Activated T-cell treated with anti-CD3 and anti-CD28 coated beads, Interleukin-2, amount 50 U/mL, for 4 hours (primary cell): ENCODE measurements around the gene CDC42EP3. TPM values are rescaled to one million over a fixed set of nuclear protein-coding genes. Genes with fewer than 3 reads are reported as not detected.

Experiments used
- ATAC-seq, 2 donors: fragments of 200-7000 bp; cut with Tn5 transposase; one replicate each; pipeline ENCODE4 v1.10.0; 2021
- DNase-seq: peaks from one replicate; pipeline ENCODE4 v3.0.0-alpha.2; 2020
- H3K27me3 Mint-ChIP-seq: one replicate; pipeline ENCODE4 v1.8.0; 2021; ENCODE audit warnings: low read depth, mixed read lengths
- H3K36me3 Mint-ChIP-seq: one replicate; pipeline ENCODE4 v1.8.0; 2022; ENCODE audit warnings: mixed read lengths; ENCODE audit not compliant: insufficient read depth
- H3K4me1 Mint-ChIP-seq: one replicate; pipeline ENCODE4 v1.8.0; 2021; ENCODE audit warnings: low read depth, mixed read lengths
- H3K4me3 Mint-ChIP-seq: one replicate; pipeline ENCODE4 v1.8.0; 2021; ENCODE audit warnings: mild to moderate bottlenecking, moderate library complexity, mixed read lengths
- H3K9me3 Mint-ChIP-seq: one replicate; pipeline ENCODE4 v1.8.0; 2021; ENCODE audit warnings: mixed read lengths
- total RNA-seq, 3 donors: library from RNA; stranded (reverse); gene quantifications; one replicate each; pipeline ENCODE4 v1.2.1, GENCODE V29; 2021

The CDC42EP3 gene
- total RNA-seq, 3 donors from 2014 or later: 31.6 to 58.1 (median 39.4) TPM

- H3K4me1 Mint-ChIP-seq: peaks cover 82% of the 10 kb centered on the region
- DNase-seq: no peak
- no peaks in the 10 kb centered on the region for H3K9me3 Mint-ChIP-seq
- H3K36me3 Mint-ChIP-seq: peaks cover 9% of the 10 kb centered on the region
- no peak overlapping the region for H3K4me3 Mint-ChIP-seq
- H3K27me3 Mint-ChIP-seq: no peaks in the 10 kb centered on the region
- no peak for ATAC-seq
Measured at GRCh38 chr2:37631292-37631691, 40.1 kb downstream of the CDC42EP3 start.

GRCh38 chr2:37630776-37631175 lies 40.7 kb downstream of the CDC42EP3 start:
- H3K36me3 Mint-ChIP-seq: peaks cover 9% of the 10 kb centered on the region
- peaks cover 82% of the 10 kb centered on the region for H3K4me1 Mint-ChIP-seq
- DNase-seq: no peak
- H3K9me3 Mint-ChIP-seq: no peaks in the 10 kb centered on the region
- no peaks in the 10 kb centered on the region for H3K27me3 Mint-ChIP-seq
- no peak overlapping the region for H3K4me3 Mint-ChIP-seq
- no peak for ATAC-seq

GRCh38 chr2:37630301-37630700 lies 41.1 kb downstream of the CDC42EP3 start:
- ATAC-seq: no peak
- no peak for DNase-seq
- Mint-ChIP-seq H3K27me3 (no peaks in the 10 kb centered on the region), H3K9me3 (no peaks in the 10 kb centered on the region), H3K36me3 (peaks cover 9% of the 10 kb centered on the region), H3K4me1 (peaks cover 82% of the 10 kb centered on the region), H3K4me3 (no peak overlapping the region)

- no peaks in the 10 kb centered on the region for H3K9me3 Mint-ChIP-seq
- peaks cover 82% of the 10 kb centered on the region for H3K4me1 Mint-ChIP-seq
Measured at GRCh38 chr2:37629529-37629928, 41.9 kb downstream of the CDC42EP3 start.

GRCh38 chr2:37627710-37628109 lies 43.7 kb downstream of the CDC42EP3 start:
- DNase-seq: no peak
- H3K9me3 Mint-ChIP-seq: no peaks in the 10 kb centered on the region
- ATAC-seq: no peak

More at GRCh38 chr2:37629529-37629928, 41.9 kb downstream of the CDC42EP3 start:
- DNase-seq (no peak), ATAC-seq (no peak)
- H3K4me3 Mint-ChIP-seq: no peak overlapping the region
- H3K27me3 Mint-ChIP-seq: no peaks in the 10 kb centered on the region
- peaks cover 12% of the 10 kb centered on the region for H3K36me3 Mint-ChIP-seq

GRCh38 chr2:37625796-37626571 lies 45.5 kb downstream of the CDC42EP3 start:
- DNase-seq (peak; percentile 54), ATAC-seq (peak; percentile 41 to 57)
- peaks cover 88% of the 10 kb centered on the region for H3K4me1 Mint-ChIP-seq
- peaks cover 3% of the 10 kb centered on the region for H3K36me3 Mint-ChIP-seq
- peak overlapping the region; percentile 59 for H3K4me3 Mint-ChIP-seq
- no peaks in the 10 kb centered on the region for H3K9me3 Mint-ChIP-seq
- no peaks in the 10 kb centered on the region for H3K27me3 Mint-ChIP-seq

More at GRCh38 chr2:37627710-37628109, 43.7 kb downstream of the CDC42EP3 start:
- Mint-ChIP-seq H3K4me1 (peaks cover 83% of the 10 kb centered on the region), H3K27me3 (no peaks in the 10 kb centered on the region), H3K36me3 (peaks cover 7% of the 10 kb centered on the region), H3K4me3 (no peak overlapping the region)

GRCh38 chr2:37625156-37625555 lies 46.3 kb downstream of the CDC42EP3 start:
- H3K9me3 Mint-ChIP-seq: no peaks in the 10 kb centered on the region
- DNase-seq (no peak), ATAC-seq (no peak)
- peaks cover 3% of the 10 kb centered on the region for H3K36me3 Mint-ChIP-seq
- peaks cover 84% of the 10 kb centered on the region for H3K4me1 Mint-ChIP-seq
- peak overlapping the region; percentile 68 for H3K4me3 Mint-ChIP-seq
- no peaks in the 10 kb centered on the region for H3K27me3 Mint-ChIP-seq

GRCh38 chr2:37623971-37624900 lies 47.2 kb downstream of the CDC42EP3 start:
- Mint-ChIP-seq H3K36me3 (peaks cover 3% of the 10 kb centered on the region), H3K4me3 (peak overlapping the region; percentile 68), H3K27me3 (no peaks in the 10 kb centered on the region), H3K9me3 (no peaks in the 10 kb centered on the region), H3K4me1 (peaks cover 85% of the 10 kb centered on the region)
- DNase-seq (no peak), ATAC-seq (peak; percentile 84 to 85)

GRCh38 chr2:37623406-37623805 lies 48.0 kb downstream of the CDC42EP3 start:
- Mint-ChIP-seq H3K36me3 (peaks cover 3% of the 10 kb centered on the region), H3K9me3 (no peaks in the 10 kb centered on the region), H3K4me1 (peaks cover 83% of the 10 kb centered on the region), H3K27me3 (no peaks in the 10 kb centered on the region), H3K4me3 (peak overlapping the region; percentile 68)
- peak in 1 of 2 donors; percentile 12 for ATAC-seq
- DNase-seq: no peak

GRCh38 chr2:37622450-37623100 lies 48.9 kb downstream of the CDC42EP3 start:
- peaks cover 83% of the 10 kb centered on the region for H3K4me1 Mint-ChIP-seq
- no peaks in the 10 kb centered on the region for H3K9me3 Mint-ChIP-seq
- ATAC-seq: no peak
- no peaks in the 10 kb centered on the region for H3K27me3 Mint-ChIP-seq
- no peak for DNase-seq
- no peak overlapping the region for H3K4me3 Mint-ChIP-seq
- H3K36me3 Mint-ChIP-seq: peaks cover 3% of the 10 kb centered on the region

- peaks cover 4% of the 10 kb centered on the region for H3K9me3 Mint-ChIP-seq
- H3K4me3 Mint-ChIP-seq: no peak overlapping the region
- H3K36me3 Mint-ChIP-seq: peaks cover 4% of the 10 kb centered on the region
- H3K4me1 Mint-ChIP-seq: peaks cover 85% of the 10 kb centered on the region
- DNase-seq (no peak), ATAC-seq (no peak)
- no peaks in the 10 kb centered on the region for H3K27me3 Mint-ChIP-seq
Measured at GRCh38 chr2:37621199-37621598, 50.2 kb downstream of the CDC42EP3 start.

- peaks cover 4% of the 10 kb centered on the region for H3K9me3 Mint-ChIP-seq
- peaks cover 4% of the 10 kb centered on the region for H3K36me3 Mint-ChIP-seq
- no peak for DNase-seq
- no peak for ATAC-seq
- peaks cover 85% of the 10 kb centered on the region for H3K4me1 Mint-ChIP-seq
- no peaks in the 10 kb centered on the region for H3K27me3 Mint-ChIP-seq
- H3K4me3 Mint-ChIP-seq: no peak overlapping the region
Measured at GRCh38 chr2:37619959-37620300, 51.5 kb downstream of the CDC42EP3 start.

- no peaks in the 10 kb centered on the region for H3K27me3 Mint-ChIP-seq
- H3K36me3 Mint-ChIP-seq: peaks cover 2% of the 10 kb centered on the region
- H3K4me3 Mint-ChIP-seq: no peak overlapping the region
- peaks cover 4% of the 10 kb centered on the region for H3K9me3 Mint-ChIP-seq
- DNase-seq (no peak), ATAC-seq (no peak)
- peaks cover 84% of the 10 kb centered on the region for H3K4me1 Mint-ChIP-seq
Measured at GRCh38 chr2:37619230-37619958, 52.0 kb downstream of the CDC42EP3 start.

GRCh38 chr2:37618326-37618725 lies 53.1 kb downstream of the CDC42EP3 start:
- H3K4me1 Mint-ChIP-seq: peaks cover 80% of the 10 kb centered on the region
- peaks cover 4% of the 10 kb centered on the region for H3K9me3 Mint-ChIP-seq
- DNase-seq (no peak), ATAC-seq (no peak)
- no peak overlapping the region for H3K4me3 Mint-ChIP-seq
- H3K27me3 Mint-ChIP-seq: no peaks in the 10 kb centered on the region
- H3K36me3 Mint-ChIP-seq: peaks cover 2% of the 10 kb centered on the region
